Body of pancreas (tissue), 4 donors: Measurements from ENCODE around the gene TLR7.

Experiments used
- POLR2A ChIP-seq, 3 donors: fragments of 450-650 bp; IDR thresholded peaks; one replicate each; pipeline ENCODE4 v1.6.1; 2016; ENCODE audit warnings: antibody characterized with exemption in 3 of 3, mild to moderate bottlenecking in 2 of 3
- TF ChIP-seq, protein P1 (sequence below), 7 experiments: fragments of 450-650 bp in 4 of 7; fragments of 200-600 bp in 3 of 7; sonication (generic) in 3 of 7; IDR thresholded peaks; one replicate each; pipeline ENCODE4 v1.5.1; 2016 to 2019; ENCODE audit warnings: antibody characterized with exemption in 7 of 7

DNA sequence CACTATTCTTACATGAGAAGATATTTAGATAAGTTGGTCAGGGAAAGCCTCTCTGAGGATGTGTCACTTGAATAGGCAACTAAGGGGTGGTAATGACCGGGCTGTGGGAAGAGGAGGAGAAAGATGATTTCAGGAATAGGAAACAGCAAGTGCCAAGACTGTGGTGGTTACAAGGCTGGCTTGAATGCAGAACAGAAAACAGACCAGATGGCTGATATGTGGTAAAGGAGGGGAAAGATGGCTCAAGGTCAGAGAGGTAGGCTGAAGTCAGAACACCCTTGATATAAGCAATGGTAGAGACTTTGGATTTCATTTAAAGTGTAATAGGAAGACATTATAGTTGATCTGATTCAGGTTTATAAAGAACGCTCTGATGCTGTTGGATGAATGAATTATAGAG is 15.0 kb downstream of the TLR7 start:
- TF ChIP-seq, protein P1, sequence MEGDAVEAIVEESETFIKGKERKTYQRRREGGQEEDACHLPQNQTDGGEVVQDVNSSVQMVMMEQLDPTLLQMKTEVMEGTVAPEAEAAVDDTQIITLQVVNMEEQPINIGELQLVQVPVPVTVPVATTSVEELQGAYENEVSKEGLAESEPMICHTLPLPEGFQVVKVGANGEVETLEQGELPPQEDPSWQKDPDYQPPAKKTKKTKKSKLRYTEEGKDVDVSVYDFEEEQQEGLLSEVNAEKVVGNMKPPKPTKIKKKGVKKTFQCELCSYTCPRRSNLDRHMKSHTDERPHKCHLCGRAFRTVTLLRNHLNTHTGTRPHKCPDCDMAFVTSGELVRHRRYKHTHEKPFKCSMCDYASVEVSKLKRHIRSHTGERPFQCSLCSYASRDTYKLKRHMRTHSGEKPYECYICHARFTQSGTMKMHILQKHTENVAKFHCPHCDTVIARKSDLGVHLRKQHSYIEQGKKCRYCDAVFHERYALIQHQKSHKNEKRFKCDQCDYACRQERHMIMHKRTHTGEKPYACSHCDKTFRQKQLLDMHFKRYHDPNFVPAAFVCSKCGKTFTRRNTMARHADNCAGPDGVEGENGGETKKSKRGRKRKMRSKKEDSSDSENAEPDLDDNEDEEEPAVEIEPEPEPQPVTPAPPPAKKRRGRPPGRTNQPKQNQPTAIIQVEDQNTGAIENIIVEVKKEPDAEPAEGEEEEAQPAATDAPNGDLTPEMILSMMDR (IDR thresholded peaks at IDR 0.05): no peak
- TF ChIP-seq POLR2A (IDR thresholded peaks at IDR 0.05): no peak
